PC-3 (cell line): Measurements from ENCODE around the gene SHBG. TPM values are rescaled to one million over a fixed set of nuclear protein-coding genes. Genes with fewer than 3 reads are reported as not detected.

Source experiments
- ATAC-seq: fragments of 200-7000 bp; cut with Tn5 transposase; 2 replicates; pipeline ENCODE4 v1.9.1; 2020; ENCODE audit warnings: mild to moderate bottlenecking, moderate library complexity
- BruUV-seq: library from RNA; stranded (reverse); fragments of 400-500 nt; replicated peaks from 2 replicates; lab custom pipeline; 2021; lab: Mats Ljungman, UMichigan
- CTCF ChIA-PET: fragments of 300-600 bp; sonication (Branson Sonifier 250); formaldehyde crosslinking; loops from one replicate; lab custom pipeline; 2022; ENCODE audit warnings: antibody characterized with exemption; lab: Charles Lee
- POLR2A ChIA-PET: fragments of 300-600 bp; sonication (Branson Sonifier 250); formaldehyde crosslinking; loops from one replicate; lab custom pipeline; 2022; ENCODE audit warnings: antibody characterized with exemption; ENCODE audit not compliant: unreplicated experiment; lab: Charles Lee
- DNase-seq: peaks from one replicate; pipeline ENCODE4 v3.0.0-alpha.2; 2015
- H2AFZ ChIP-seq: fragments of 300-600 bp; sonication (generic); 2 replicates; pipeline ENCODE4 v1.6.0; 2016; ENCODE audit warnings: antibody characterized with exemption, low read length
- H3F3A ChIP-seq: fragments of 300-600 bp; sonication (generic); one replicate; pipeline ENCODE4 v1.6.0; 2017; ENCODE audit warnings: antibody characterized with exemption, low read length, control low read depth, mild to moderate bottlenecking; ENCODE audit not compliant: unreplicated experiment
- H3K27ac ChIP-seq: fragments of 300-600 bp; sonication (generic); 2 replicates; pipeline ENCODE4 v1.5.1; 2016; ENCODE audit warnings: mild to moderate bottlenecking, low read length
- H3K27me3 ChIP-seq: fragments of 300-600 bp; sonication (generic); 2 replicates; pipeline ENCODE4 v1.6.1; 2016; ENCODE audit warnings: low read length, mixed read lengths
- H3K36me3 ChIP-seq: fragments of 300-600 bp; sonication (generic); 2 replicates; pipeline ENCODE4 v1.6.1; 2016; ENCODE audit warnings: low read depth, mixed run types, low read length, mixed read lengths
- H3K4me1 ChIP-seq: fragments of 300-600 bp; sonication (generic); 2 replicates; pipeline ENCODE4 v1.5.1; 2016; ENCODE audit warnings: low read length; ENCODE audit not compliant: insufficient read depth
- H3K4me2 ChIP-seq: fragments of 300-600 bp; sonication (generic); 2 replicates; pipeline ENCODE4 v1.6.0; 2016; ENCODE audit warnings: low read length
- H3K4me3 ChIP-seq: fragments of 300-600 bp; sonication (generic); 2 replicates; pipeline ENCODE4 v1.5.1; 2016; ENCODE audit warnings: mild to moderate bottlenecking, low read length, mixed read lengths
- H3K79me2 ChIP-seq: fragments of 300-600 bp; sonication (generic); 2 replicates; pipeline ENCODE4 v1.6.1; 2017; ENCODE audit warnings: low read length, mixed read lengths
- H3K9ac ChIP-seq: fragments of 300-600 bp; sonication (generic); 2 replicates; pipeline ENCODE4 v1.6.0; 2016; ENCODE audit warnings: mild to moderate bottlenecking, low read length
- H3K9me2 ChIP-seq: fragments of 300-600 bp; sonication (generic); replicated peaks from 2 replicates; pipeline ENCODE4 v1.6.1; 2016; ENCODE audit warnings: mixed run types, low read length, mixed read lengths
- H3K9me3 ChIP-seq: fragments of 300-600 bp; sonication (generic); 2 replicates; pipeline ENCODE4 v1.6.1; 2016; ENCODE audit warnings: low read length, mixed read lengths
- H4K20me1 ChIP-seq: fragments of 300-600 bp; sonication (generic); 2 replicates; pipeline ENCODE4 v1.6.1; 2016; ENCODE audit warnings: low read length, mixed read lengths
- EZH2 ChIP-seq: fragments of 300-600 bp; sonication (generic); IDR thresholded peaks from one replicate; pipeline ENCODE4 v1.6.1; 2017; ENCODE audit warnings: antibody characterized with exemption, mild to moderate bottlenecking, low read length; ENCODE audit not compliant: unreplicated experiment
- EZH2phosphoT487 ChIP-seq: fragments of 300-600 bp; sonication (generic); IDR thresholded peaks from 2 replicates; pipeline ENCODE4 v1.6.1; 2018; ENCODE audit warnings: mild to moderate bottlenecking, antibody characterized with exemption, low read length, borderline replicate concordance
- intact Hi-C: fragments of 100-400 bp; cut with micrococcal nuclease; formaldehyde crosslinking; loops from 2 replicates; pipeline ENCODE4 v1.9.0; 2023
- total RNA-seq: library from RNA; depleted of rRNA; stranded (reverse); fragments of >200 nt; gene quantifications from 2 replicates; pipeline ENCODE4 v1.2.3, GENCODE V29; 2014
- TF ChIP-seq, protein P1 (sequence below): fragments of 300-600 bp; sonication (generic); conservative IDR thresholded peaks from 2 replicates; pipeline ENCODE4 v1.5.1; 2017; ENCODE audit warnings: antibody characterized with exemption, low read depth, mild to moderate bottlenecking, low read length

SHBG gene
- total RNA-seq, 1 experiment from 2014 or later: not detected

DNA sequence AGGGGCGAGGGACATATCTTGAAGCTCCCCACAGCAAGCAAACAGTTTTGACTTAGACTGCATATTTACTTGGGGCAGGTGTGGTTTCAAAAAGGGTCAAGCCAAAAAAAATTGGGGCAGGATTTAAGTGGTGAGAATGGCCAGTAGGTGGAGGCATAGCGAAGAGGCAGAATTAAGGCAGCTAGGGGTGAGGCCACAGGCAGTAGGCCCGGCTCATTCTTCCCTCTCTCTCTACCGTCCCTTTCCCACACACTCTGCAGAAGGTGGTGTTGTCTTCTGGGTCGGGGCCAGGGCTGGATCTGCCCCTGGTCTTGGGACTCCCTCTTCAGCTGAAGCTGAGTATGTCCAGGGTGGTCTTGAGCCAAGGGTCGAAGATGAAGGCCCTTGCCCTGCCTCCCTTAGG lies 2.6 kb downstream of the SHBG start:
- Histone ChIP-seq H3F3A (no peaks in the 10 kb centered on the region), H3K9me3 (no peaks in the 10 kb centered on the region), H3K36me3 (no peaks in the 10 kb centered on the region), H3K27me3 (no peaks in the 10 kb centered on the region), H3K4me2 (no peak overlapping the region), H2AFZ (peak overlapping the region; percentile 61; the same call in 1 of the 2 replicates), H3K9ac (no peak overlapping the region), H3K79me2 (0 out of 2 replicates have a peak, but pooled peaks cover under 1% of the 10 kb centered on the region), H3K9me2 (no peaks in the 10 kb centered on the region), H3K27ac (no peak overlapping the region), H3K4me1 (no peaks in the 10 kb centered on the region), H4K20me1 (no peaks in the 10 kb centered on the region), H3K4me3 (no peak overlapping the region)
- CTCF ChIA-PET: interaction anchor here (0.6 to 1.9 kb wide), 3 partner anchors 19 to 56 kb away, joined by 6 to 8 read pairs (median 6); partner anchors contain the start of gene WRAP53
- intact Hi-C loops: loop anchor here (5.0 kb wide), 1 partner anchor 55 kb away; the partner anchor contains the start of genes TP53 and WRAP53
- POLR2A ChIA-PET: no interaction called here
- no TSS peak for BruUV-seq
- peak; percentile 63 for ATAC-seq
- peak; percentile 58 for DNase-seq
- TF ChIP-seq, protein P1, sequence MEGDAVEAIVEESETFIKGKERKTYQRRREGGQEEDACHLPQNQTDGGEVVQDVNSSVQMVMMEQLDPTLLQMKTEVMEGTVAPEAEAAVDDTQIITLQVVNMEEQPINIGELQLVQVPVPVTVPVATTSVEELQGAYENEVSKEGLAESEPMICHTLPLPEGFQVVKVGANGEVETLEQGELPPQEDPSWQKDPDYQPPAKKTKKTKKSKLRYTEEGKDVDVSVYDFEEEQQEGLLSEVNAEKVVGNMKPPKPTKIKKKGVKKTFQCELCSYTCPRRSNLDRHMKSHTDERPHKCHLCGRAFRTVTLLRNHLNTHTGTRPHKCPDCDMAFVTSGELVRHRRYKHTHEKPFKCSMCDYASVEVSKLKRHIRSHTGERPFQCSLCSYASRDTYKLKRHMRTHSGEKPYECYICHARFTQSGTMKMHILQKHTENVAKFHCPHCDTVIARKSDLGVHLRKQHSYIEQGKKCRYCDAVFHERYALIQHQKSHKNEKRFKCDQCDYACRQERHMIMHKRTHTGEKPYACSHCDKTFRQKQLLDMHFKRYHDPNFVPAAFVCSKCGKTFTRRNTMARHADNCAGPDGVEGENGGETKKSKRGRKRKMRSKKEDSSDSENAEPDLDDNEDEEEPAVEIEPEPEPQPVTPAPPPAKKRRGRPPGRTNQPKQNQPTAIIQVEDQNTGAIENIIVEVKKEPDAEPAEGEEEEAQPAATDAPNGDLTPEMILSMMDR: peak; percentile 56
- TF ChIP-seq EZH2 (no peak), EZH2phosphoT487 (no peak)

DNA sequence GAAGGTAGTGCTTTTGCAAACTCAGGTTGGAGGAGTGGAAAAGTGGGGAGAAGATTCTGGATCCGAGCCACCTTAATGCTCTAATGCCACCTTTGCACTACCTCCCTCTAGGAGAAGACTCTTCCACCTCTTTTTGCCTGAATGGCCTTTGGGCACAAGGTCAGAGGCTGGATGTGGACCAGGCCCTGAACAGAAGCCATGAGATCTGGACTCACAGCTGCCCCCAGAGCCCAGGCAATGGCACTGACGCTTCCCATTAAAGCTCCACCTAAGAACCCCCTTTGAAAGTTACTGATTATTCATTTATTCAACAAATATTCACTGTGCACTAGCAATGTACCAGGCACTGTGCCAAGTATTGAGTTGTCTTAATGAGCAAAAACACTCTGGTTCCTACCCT lies 3.2 kb downstream of the SHBG start:
- TF ChIP-seq, protein P1: no peak
- TF ChIP-seq EZH2phosphoT487: no peak
- no peak for TF ChIP-seq EZH2
- no peak overlapping the region for H3K4me2 ChIP-seq
- BruUV-seq: no TSS peak
- no peaks in the 10 kb centered on the region for H3K9me3 ChIP-seq
- no peak overlapping the region for H3K27ac ChIP-seq
- H3K27me3 ChIP-seq: no peaks in the 10 kb centered on the region
- H4K20me1 ChIP-seq: no peaks in the 10 kb centered on the region
- no peaks in the 10 kb centered on the region for H3K9me2 ChIP-seq
- no peak overlapping the region for H3K4me3 ChIP-seq
- H3K79me2 ChIP-seq: no peaks in the 10 kb centered on the region
- no peaks in the 10 kb centered on the region for H3K4me1 ChIP-seq
- no peak for ATAC-seq
- DNase-seq: no peak
- H3K36me3 ChIP-seq: no peaks in the 10 kb centered on the region
- ChIA-PET POLR2A (no interaction called here), CTCF (interaction anchor here (0.9 to 1.9 kb wide), 2 partner anchors 40 to 55 kb away, joined by 6 to 8 read pairs; partner anchors contain the start of gene WRAP53)
- intact Hi-C loops: loop anchor here (5.0 kb wide), 1 partner anchor 54 kb away; the partner anchor contains the start of genes TP53 and WRAP53
- no peaks in the 10 kb centered on the region for H3F3A ChIP-seq
- H2AFZ ChIP-seq: no peak overlapping the region
- H3K9ac ChIP-seq: no peak overlapping the region

DNA sequence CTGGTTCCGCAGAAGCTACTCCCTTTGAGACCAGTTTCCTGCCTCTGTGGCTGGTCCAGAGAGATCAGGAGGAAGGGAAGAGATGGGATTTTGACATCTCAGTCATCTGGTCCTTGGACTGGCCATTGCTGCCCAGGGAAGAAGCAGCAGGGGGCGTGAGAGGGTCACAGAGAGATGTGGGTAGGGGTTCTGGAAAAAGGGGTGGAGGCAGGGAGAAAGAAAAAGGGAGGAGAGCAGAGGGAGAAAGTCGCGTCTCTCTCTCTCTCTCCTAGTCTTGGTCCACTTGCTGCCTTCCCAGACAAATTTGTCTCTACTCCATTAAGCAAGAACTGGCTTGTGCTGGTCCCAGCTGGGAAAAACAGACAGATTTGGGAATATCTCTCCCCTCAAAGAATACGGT lies 4.4 kb downstream of the SHBG start:
- CTCF ChIA-PET: no interaction called here
- H3K79me2 ChIP-seq: no peaks in the 10 kb centered on the region
- no peaks in the 10 kb centered on the region for H3K9me2 ChIP-seq
- no peak overlapping the region for H3K27ac ChIP-seq
- H4K20me1 ChIP-seq: no peaks in the 10 kb centered on the region
- no peak for TF ChIP-seq EZH2phosphoT487
- TF ChIP-seq, protein P1: peak; percentile 54
- H3K36me3 ChIP-seq: no peaks in the 10 kb centered on the region
- H2AFZ ChIP-seq: no peak overlapping the region
- ATAC-seq (peak; percentile 50), DNase-seq (peak; percentile 38)
- H3K27me3 ChIP-seq: no peaks in the 10 kb centered on the region
- no peak overlapping the region for H3K4me3 ChIP-seq
- intact Hi-C loops: loop anchor here (5.0 kb wide), 1 partner anchor 53 kb away; the partner anchor contains the start of genes TP53 and WRAP53
- no peak overlapping the region for H3K4me2 ChIP-seq
- POLR2A ChIA-PET: no interaction called here
- H3K9me3 ChIP-seq: no peaks in the 10 kb centered on the region
- no peak overlapping the region for H3K9ac ChIP-seq
- no TSS peak for BruUV-seq
- H3F3A ChIP-seq: no peaks in the 10 kb centered on the region
- H3K4me1 ChIP-seq: no peaks in the 10 kb centered on the region
